HFFc6 (cell line): ENCODE results near the gene TMEM115. TPM values are rescaled to one million over a fixed set of nuclear protein-coding genes. Genes with fewer than 3 reads are reported as not detected.

Experiments
- DNase-seq: peaks from one replicate; pipeline ENCODE4 v3.0.0-alpha.2; 2018
- H3K27ac Mint-ChIP-seq: 2 replicates; pipeline ENCODE4 v1.8.0; 2020; ENCODE audit warnings: mild to moderate bottlenecking, mixed read lengths
- H3K27me3 Mint-ChIP-seq: 2 replicates; pipeline ENCODE4 v1.8.0; 2021; ENCODE audit warnings: mild to moderate bottlenecking, moderate library complexity, mixed read lengths; ENCODE audit not compliant: insufficient read depth
- H3K36me3 Mint-ChIP-seq: 2 replicates; pipeline ENCODE4 v1.8.0; 2021; ENCODE audit warnings: low read depth, mixed read lengths
- H3K4me1 Mint-ChIP-seq: 2 replicates; pipeline ENCODE4 v1.8.0; 2020; ENCODE audit warnings: low read depth, mixed read lengths
- H3K4me3 Mint-ChIP-seq: 2 replicates; pipeline ENCODE4 v1.8.0; 2020; ENCODE audit warnings: mild to moderate bottlenecking, moderate library complexity, mixed read lengths
- H3K9me3 Mint-ChIP-seq: 2 replicates; pipeline ENCODE4 v1.8.0; 2020; ENCODE audit warnings: mild to moderate bottlenecking, mixed read lengths
- total RNA-seq, 6 experiments: library from RNA; stranded (reverse); fragmentation: NEBNext Ultra II Directional; extraction: Animal tissue kit (Norgen Biotek cat#: 25700); gene quantifications; 2 replicates in 1 of 6; 3 replicates in 5 of 6; pipeline ENCODE4 v1.2.3, GENCODE V29; 2021
- TF ChIP-seq, protein P1 (sequence below): fragments of 200-600 bp; sonication (generic); IDR thresholded peaks from 2 replicates; pipeline ENCODE4 v1.5.0; 2021; ENCODE audit warnings: antibody characterized with exemption, mild to moderate bottlenecking

TMEM115 gene
- total RNA-seq, 6 experiments from 2014 or later, result 51.7 to 65.7 (median 54.4) TPM

DNA sequence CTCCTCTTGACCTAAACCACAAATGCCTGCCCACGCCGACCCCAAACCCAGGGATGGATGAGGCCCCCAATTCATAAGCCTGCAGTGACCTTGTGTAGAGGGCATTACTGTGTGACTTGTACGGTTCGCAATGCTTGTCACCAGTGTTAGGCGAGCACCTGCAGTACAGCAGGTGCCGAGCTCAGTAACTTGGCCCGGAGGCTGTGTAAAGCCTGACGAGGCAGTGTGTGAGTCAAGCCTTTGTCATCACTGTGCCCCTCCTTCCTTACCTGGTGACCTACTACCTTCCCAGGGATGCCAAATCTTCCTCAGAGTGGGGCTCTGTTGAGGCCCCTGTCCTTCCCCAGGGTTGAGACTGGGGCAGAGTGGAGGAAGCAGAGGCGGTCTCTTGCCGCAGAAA is 37.2 kb upstream of the TMEM115 start:
- DNase-seq, result no peak
- H3K36me3 Mint-ChIP-seq, result no peaks in the 10 kb centered on the region
- H3K27ac Mint-ChIP-seq, result no peak overlapping the region
- H3K27me3 Mint-ChIP-seq, result peaks cover 24% of the 10 kb centered on the region
- H3K4me3 Mint-ChIP-seq, result no peak overlapping the region
- TF ChIP-seq, protein P1, sequence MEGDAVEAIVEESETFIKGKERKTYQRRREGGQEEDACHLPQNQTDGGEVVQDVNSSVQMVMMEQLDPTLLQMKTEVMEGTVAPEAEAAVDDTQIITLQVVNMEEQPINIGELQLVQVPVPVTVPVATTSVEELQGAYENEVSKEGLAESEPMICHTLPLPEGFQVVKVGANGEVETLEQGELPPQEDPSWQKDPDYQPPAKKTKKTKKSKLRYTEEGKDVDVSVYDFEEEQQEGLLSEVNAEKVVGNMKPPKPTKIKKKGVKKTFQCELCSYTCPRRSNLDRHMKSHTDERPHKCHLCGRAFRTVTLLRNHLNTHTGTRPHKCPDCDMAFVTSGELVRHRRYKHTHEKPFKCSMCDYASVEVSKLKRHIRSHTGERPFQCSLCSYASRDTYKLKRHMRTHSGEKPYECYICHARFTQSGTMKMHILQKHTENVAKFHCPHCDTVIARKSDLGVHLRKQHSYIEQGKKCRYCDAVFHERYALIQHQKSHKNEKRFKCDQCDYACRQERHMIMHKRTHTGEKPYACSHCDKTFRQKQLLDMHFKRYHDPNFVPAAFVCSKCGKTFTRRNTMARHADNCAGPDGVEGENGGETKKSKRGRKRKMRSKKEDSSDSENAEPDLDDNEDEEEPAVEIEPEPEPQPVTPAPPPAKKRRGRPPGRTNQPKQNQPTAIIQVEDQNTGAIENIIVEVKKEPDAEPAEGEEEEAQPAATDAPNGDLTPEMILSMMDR, result no peak
- H3K9me3 Mint-ChIP-seq, result no peaks in the 10 kb centered on the region
- H3K4me1 Mint-ChIP-seq, result no peaks in the 10 kb centered on the region

DNA sequence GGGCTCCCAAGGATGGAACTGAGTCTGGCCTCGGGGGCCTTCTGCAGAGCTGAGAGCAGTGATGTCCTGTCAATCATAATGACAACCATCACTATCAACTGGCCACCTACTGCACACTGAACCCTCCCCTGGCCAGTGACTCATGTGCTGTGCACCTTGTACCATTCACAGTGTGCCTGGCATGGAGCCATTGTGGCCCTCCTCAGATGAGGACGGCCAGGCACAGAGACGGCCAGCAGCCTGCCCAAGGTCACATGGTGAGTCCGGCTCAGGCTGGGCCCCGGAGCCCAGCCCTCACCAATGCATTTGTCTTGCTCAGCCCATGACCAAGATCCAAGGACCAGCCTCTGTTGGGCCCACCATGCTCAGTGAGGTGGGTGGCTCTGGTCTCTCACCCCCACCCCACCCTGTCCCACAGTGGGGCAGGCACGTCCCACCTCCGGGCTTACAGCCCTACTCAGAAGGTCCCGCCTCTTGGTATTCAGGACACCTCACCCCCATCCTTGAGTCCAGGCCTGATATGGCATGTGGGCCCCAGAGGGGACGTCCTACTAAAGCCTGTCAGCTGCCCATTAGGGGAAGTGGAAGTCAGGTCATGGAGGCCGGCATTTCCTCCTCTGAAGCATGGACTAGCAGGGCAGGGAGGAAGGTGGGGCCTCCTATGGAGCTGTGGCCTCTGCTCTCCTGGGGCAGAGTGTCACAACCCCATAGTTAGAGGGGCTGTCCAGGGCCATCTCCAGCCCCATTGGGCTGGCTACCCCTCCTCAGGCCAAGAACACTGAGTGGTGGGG is 35.9 kb upstream of the TMEM115 start:
- H3K27me3 Mint-ChIP-seq, result peaks cover 27% of the 10 kb centered on the region
- TF ChIP-seq, protein P1, result no peak
- no peaks in the 10 kb centered on the region for H3K36me3 Mint-ChIP-seq
- H3K4me1 Mint-ChIP-seq, result no peaks in the 10 kb centered on the region
- no peaks in the 10 kb centered on the region for H3K9me3 Mint-ChIP-seq
- no peak for DNase-seq
- H3K4me3 Mint-ChIP-seq, result no peak overlapping the region
- no peak overlapping the region for H3K27ac Mint-ChIP-seq

DNA sequence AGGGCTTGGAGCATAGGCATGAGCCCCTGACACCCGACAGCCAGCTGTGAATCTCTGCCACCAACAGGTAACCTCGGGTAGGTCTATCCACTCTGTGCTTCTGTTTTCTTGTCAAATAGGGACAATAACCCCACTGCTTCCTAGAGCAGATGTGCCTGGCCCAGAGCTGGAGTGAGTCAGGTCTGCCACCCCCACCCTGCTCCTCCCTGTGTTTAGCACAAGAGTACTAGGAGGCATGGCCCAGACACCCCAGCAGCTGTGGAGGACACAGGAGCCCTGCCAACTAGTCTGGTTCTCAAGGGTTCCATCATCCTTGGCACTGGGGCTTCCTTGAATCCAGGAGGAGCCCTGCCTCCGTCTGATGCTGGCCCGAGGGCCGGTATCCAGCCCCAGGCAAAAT is 33.7 kb upstream of the TMEM115 start:
- Mint-ChIP-seq H3K4me1 (no peaks in the 10 kb centered on the region), H3K4me3 (no peak overlapping the region), H3K27ac (no peak overlapping the region), H3K9me3 (no peaks in the 10 kb centered on the region), H3K36me3 (no peaks in the 10 kb centered on the region), H3K27me3 (peaks cover 29% of the 10 kb centered on the region)
- no peak for DNase-seq
- TF ChIP-seq, protein P1, result no peak

DNA sequence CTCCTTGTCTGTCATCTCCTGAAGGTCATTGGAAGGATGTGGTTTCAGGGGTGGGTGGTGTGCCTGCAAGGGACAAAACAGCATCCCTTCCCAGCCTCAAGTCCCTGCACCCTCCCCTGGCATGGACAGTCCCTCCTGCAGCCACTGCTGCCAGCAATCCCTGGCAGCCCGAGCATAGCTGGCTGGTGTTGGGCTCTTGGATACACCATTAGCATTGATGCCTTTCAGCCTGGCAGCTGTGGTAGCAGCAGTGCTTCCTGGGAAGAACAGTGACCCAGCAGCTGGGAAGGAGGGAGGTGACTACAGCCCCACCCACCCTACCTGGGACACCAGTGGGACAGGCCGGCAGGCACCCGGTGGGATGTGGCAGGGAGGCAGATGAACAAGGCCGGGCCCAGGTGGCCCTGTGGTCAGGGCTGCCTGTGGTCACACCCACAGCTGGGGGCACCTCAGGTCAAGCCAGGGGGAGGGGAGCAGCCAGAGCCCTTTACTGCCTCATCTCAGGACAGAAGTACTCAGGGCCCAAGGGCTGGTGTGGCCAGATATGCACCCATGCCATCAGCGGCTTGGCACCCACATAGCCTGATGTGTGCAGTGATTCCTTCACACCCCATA is 32.9 kb upstream of the TMEM115 start:
- Mint-ChIP-seq H3K27ac (no peak overlapping the region), H3K36me3 (no peaks in the 10 kb centered on the region), H3K4me1 (no peaks in the 10 kb centered on the region), H3K27me3 (peaks cover 35% of the 10 kb centered on the region), H3K9me3 (no peaks in the 10 kb centered on the region), H3K4me3 (no peak overlapping the region)
- DNase-seq, result no peak
- TF ChIP-seq, protein P1, result no peak

DNA sequence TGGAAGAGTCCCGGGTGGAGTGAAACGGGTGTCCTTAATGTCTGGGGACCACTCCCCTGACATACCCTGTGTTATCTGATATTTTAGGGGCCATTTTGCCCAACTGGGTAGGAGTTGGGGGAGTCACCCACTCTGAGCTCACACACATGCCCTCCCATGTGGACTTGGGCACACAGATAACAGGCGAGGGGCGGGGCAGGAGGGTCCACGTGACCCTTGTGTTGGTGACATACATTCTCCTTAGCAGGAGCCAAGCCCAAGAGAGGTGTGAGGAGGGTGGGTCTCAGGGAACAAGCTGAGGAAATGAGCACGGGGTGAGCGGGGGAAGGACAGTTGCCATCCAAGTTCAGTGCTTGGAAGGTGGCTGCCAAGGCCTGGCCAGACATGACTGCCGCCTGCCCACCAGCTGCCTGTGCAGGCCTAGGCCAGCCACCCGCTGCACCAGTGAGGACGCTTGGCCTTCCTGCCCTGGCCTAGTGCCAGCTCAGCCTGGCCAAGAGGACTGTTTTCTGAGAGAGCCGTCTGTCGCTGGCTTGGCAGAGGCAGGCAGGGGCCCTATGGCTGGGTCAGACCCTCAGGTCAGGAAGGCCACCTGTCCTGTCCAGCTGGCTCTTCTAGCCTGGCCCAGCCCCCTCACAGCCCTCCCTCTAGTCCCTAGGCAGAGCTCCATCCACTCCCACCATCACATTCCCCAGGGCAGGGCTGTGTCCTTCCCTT is 31.3 kb upstream of the TMEM115 start:
- H3K27ac Mint-ChIP-seq, result no peak overlapping the region
- H3K4me1 Mint-ChIP-seq, result no peaks in the 10 kb centered on the region
- H3K36me3 Mint-ChIP-seq, result no peaks in the 10 kb centered on the region
- H3K27me3 Mint-ChIP-seq, result peaks cover 41% of the 10 kb centered on the region
- H3K9me3 Mint-ChIP-seq, result no peaks in the 10 kb centered on the region
- no peak for DNase-seq
- H3K4me3 Mint-ChIP-seq, result no peak overlapping the region
- TF ChIP-seq, protein P1, result no peak
